Measurements from ENCODE around the gene TBL1XR1.
A peak's percentile ranks its signal among the peaks of the same experiment; 100 is the strongest.
"Not testable (repeated sequence)": the region's sequence is repeated elsewhere in the genome, so short reads cannot be mapped to it uniquely, and the experiment has no call there.

The TBL1XR1 gene

DNA sequence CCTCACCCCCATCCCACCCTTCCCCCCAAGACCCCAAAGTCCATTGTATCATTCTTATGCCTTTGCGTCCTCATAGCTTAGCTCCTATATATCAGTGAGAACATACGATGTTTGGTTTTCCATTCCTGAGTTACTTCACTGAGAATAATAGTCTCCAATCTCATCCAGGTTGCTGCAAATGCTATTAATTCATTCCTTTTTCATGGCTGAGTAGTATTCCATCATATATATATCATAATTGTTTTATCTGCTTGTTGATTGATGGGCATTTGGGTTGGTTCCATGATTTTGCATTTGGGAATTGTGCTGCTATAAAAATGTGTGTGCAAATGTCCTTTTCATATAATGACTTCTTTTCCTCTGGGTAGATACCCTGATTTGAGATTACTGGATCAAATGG is 197.1 kb downstream of the TBL1XR1 start:
- not testable (repeated sequence) for DNase-seq

GRCh38 chr3:176995946-176996345 is 201.3 kb downstream of the TBL1XR1 start:
- no peak for DNase-seq

GRCh38 chr3:176994891-176995781 is 202.1 kb downstream of the TBL1XR1 start:
- DNase-seq, result no peak

DNA sequence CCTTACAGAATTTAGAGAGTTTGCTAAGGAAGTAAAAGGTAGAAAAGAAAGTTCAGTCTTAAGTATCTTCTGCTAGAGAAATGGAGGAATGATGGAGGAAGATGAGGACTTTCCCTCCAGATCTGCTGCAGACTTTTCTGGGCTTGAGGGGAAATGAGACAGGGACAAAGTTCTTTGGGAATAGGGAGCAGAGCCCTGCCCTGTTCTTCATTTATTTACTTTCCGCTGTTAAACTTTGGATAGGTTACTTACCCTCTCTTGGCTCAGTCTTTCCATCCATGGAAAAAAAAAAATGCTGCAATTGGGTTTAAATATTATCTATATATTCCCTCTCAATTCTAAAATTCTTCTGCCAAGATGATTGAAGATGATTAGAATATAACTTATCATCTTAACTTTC is 202.9 kb downstream of the TBL1XR1 start:
- no peak for DNase-seq

DNA sequence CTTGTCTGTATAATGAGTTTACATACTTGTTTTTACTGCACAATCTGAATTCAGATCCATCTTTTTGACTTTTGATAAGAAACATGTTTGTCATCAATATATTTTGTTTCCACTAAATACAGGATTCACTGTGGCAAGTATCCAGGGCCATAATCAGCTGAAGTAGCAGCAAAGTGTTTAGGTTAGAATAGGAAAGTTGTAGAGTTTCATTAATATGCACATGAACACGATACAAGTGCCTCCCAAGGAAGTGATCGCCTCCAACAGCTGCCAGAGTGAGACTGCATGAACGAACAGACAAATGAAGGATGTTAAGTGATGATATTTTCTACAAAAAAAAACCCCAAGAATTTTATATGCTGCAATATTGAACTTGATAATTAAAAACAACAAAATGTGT is 204.3 kb downstream of the TBL1XR1 start:
- DNase-seq, result no peak

- DNase-seq, result peak in 1 of 2 experiments; percentile 34
Measured at GRCh38 chr3:176992565-176992964, 204.7 kb downstream of the TBL1XR1 start.

DNA sequence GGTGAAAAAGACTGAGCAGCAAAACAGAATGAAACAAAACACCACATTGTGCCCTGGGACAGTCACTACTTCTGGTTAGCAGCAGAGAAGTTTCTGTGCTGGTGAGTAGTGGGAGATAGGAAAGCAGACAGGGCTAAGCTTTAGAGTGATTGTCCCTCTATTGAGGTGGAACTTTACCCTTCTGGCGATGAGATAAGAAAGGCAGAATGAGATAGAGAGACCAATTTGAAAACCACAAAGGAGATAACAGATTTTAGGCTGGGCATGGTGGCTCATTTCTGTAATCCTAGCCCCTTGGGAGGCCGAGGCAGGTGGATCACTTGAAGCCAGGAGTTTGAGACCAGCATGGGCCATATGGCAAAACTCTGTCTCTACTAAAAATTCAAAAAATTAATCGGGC is 208.5 kb downstream of the TBL1XR1 start:
- DNase-seq, result no peak

DNA sequence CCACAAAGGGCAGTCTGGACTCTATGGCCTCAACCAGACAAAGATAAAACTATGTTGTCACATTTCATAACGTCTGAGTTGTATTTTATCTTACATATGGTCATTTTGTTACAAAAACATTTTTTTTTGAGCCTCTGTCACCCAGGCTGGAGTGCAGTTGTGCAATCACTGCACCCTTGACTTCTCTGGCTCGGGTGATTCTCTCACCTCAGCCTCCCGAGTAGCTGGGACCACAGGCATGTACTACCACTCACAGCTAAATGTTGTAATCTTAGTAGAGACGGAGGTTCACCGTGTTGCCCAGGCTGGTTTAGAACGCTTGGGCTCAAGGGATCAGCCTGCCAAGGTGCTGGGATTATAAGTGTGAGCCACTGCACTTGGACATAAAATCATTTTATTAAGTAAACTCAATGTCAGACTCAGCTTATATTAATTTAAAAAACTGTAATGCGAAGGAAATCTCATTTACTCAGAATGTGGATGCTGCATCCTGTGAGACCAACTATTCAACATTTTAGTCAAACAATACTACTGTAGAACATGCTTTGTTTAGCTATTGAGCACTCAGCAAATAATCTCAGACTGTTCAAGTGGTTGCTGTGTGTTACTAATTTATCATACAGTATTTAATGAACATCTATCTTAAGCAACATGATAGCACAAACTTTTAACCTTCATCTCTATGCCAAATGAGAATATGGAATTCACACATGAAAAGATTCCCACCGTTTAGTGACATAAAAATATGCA is 209.2 kb downstream of the TBL1XR1 start:
- no peak for DNase-seq

GRCh38 chr3:176978441-176978840 is 218.8 kb downstream of the TBL1XR1 start:
- no peak for DNase-seq

DNA sequence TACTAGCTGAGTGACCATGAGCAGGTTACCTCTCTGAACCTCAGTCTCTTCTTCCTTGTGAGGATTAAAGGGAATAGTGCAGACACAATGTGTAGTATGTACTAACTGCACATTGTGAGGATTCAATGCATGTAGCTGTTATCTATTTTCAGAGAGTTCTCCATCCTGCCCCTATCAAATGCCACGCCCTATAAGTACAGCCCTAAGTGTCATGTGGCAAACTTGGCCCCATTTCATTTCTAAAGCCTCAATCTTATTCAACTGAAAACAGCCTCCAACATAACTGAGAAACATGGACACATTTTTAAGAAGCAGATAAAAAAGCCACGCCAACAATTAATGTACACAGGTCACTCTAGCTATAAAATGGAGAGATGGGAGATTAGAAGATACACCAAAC is 220.0 kb downstream of the TBL1XR1 start:
- no peak for DNase-seq

- no peak for DNase-seq
Measured at GRCh38 chr3:176976586-176976985, 220.7 kb downstream of the TBL1XR1 start.

DNA sequence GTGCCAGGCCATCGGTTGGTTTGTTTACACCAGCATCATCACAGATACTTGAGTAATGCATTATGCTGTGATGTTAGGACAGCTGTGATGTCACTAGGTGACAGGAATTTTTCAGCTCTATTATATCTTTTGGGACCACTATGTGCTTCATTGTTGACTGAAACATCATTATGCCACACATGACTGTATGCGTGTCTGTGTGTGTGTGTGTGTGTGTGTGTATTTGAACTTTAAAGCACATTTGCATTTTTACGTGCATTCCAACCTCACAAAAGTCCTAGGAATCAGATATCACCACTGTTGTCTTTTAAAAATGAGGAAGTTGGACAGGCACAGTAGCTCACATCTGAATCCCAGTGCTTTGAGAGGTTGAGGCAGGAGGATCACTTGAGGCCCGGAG is 223.0 kb downstream of the TBL1XR1 start:
- DNase-seq, result no peak

DNA sequence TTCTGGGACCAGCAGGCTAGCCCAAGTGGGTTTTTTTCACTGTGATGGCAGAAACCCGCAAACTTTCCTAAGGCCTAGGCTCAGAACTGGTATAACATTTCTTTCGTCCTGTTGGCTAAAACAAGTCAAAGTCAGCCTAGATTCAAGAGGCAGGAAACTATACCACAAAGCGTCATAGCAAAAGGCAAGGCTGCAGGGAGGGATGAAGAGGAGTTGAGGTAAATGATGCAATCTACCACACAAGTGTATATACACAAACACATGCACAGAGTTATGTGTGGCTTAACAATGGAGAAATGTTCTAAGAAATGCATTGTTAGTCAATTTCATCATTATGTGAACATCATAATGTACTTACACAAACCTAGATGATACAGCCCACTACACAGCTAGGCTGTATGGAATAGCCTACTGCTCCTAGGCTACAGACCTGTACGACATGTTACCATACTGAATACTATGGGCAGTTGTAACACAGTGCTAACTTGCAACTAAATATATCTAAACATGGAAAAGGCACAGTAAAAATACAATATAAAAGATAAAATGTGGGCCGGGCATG is 225.6 kb downstream of the TBL1XR1 start:
- no peak for DNase-seq

- DNase-seq, result no peak
Measured at GRCh38 chr3:176970770-176971169, 226.5 kb downstream of the TBL1XR1 start.

- DNase-seq, result no peak
Measured at GRCh38 chr3:176969506-176969905, 227.8 kb downstream of the TBL1XR1 start.

All from NCI-H446 (cell line).